Neural cell (in vitro differentiated cells): ENCODE measurements around the gene LARGE1.

Experiments used
- CTCF ChIP-seq: fragments of 450-650 bp; IDR thresholded peaks from 2 replicates; pipeline ENCODE4 v1.5.1; 2014; ENCODE audit warnings: antibody characterized with exemption, mild to moderate bottlenecking, moderate library complexity; ENCODE audit not compliant: poor library complexity, severe bottlenecking
- EP300 ChIP-seq: fragments of 450-650 bp; conservative IDR thresholded peaks from 2 replicates; pipeline ENCODE4 v1.6.1; 2014; ENCODE audit warnings: antibody characterized with exemption, mild to moderate bottlenecking, moderate library complexity; ENCODE audit not compliant: poor library complexity, severe bottlenecking
- EZH2 ChIP-seq: fragments of 200-600, 300-800 bp; shearing (Covaris generic), sonication (generic); IDR thresholded peaks from 2 replicates; pipeline ENCODE4 v1.6.1; 2014; ENCODE audit warnings: antibody characterized with exemption, low read length, borderline replicate concordance, mild to moderate bottlenecking; ENCODE audit not compliant: insufficient read depth, poor library complexity, severe bottlenecking
- POLR2AphosphoS5 ChIP-seq: IDR thresholded peaks from 2 replicates; pipeline ENCODE4 v1.6.1; 2012
- REST ChIP-seq: IDR thresholded peaks from 2 replicates; pipeline ENCODE4 v1.6.1; 2012; ENCODE audit warnings: borderline replicate concordance

- TF ChIP-seq EP300 (no peak), POLR2AphosphoS5 (no peak), REST (no peak), EZH2 (no peak), CTCF (no peak)
These were observed 2.8 kb upstream of the LARGE1 start for GRCh38 chr22:33923033-33923432.
